Gastrocnemius medialis (tissue), 4 donors: Measurements from ENCODE around the gene IL20RA. TPM values are rescaled to one million over a fixed set of nuclear protein-coding genes. Genes with fewer than 3 reads are reported as not detected.

ENCODE experiments used
- ATAC-seq, 2 donors: fragments of 150-250 bp; one replicate each; pipeline ENCODE4 v1.9.1; 2016
- DNase-seq, 2 donors: peaks; one replicate each; pipeline ENCODE4 v3.0.0-alpha.2; 2019
- H3K27ac ChIP-seq, 4 donors: fragments of 200-600 bp; sonication (generic); 1 replicate in 1 of 4; 2 replicates in 3 of 4; pipeline ENCODE4 v1.5.1; 2016 to 2018; ENCODE audit warnings: mild to moderate bottlenecking in 2 of 4, moderate library complexity in 1 of 4
- H3K27me3 ChIP-seq, 3 donors: fragments of 200-600 bp; sonication (generic) in 2 of 3; 1 replicate in 1 of 3; 2 replicates in 2 of 3; pipeline versions ENCODE4 v1.5.1 to v1.6.0; 2016 to 2019; ENCODE audit warnings: mild to moderate bottlenecking in 1 of 3, moderate library complexity in 1 of 3
- H3K36me3 ChIP-seq, 2 donors: fragments of 200-600 bp; sonication (generic) in 1 of 2; one replicate each; pipeline ENCODE4 v1.5.1; 2017 to 2018
- H3K4me1 ChIP-seq, 2 donors: fragments of 200-600 bp; sonication (generic) in 1 of 2; one replicate each; pipeline ENCODE4 v1.5.1; 2016 to 2017; ENCODE audit warnings: mild to moderate bottlenecking in 2 of 2
- H3K4me3 ChIP-seq, 4 donors: fragments of 200-600 bp; sonication (generic) in 3 of 4; 1 replicate in 1 of 4; 2 replicates in 3 of 4; pipeline ENCODE4 v1.5.1; 2016 to 2019; ENCODE audit warnings: mild to moderate bottlenecking in 2 of 4
- H3K9me3 ChIP-seq, 3 donors: fragments of 200-600 bp; sonication (generic) in 2 of 3; 1 replicate in 1 of 3; 2 replicates in 2 of 3; pipeline ENCODE4 v1.5.1; 2016 to 2019
- CTCF ChIP-seq, 5 experiments: fragments of 450-650 bp in 3 of 5; fragments of 200-600 bp in 2 of 5; sonication (generic) in 2 of 5; IDR thresholded peaks in 4 of 5; conservative IDR thresholded peaks in 1 of 5; 1 replicate in 4 of 5; 2 replicates in 1 of 5; pipeline ENCODE4 v1.5.1; 2016 to 2019; ENCODE audit warnings: antibody characterized with exemption in 5 of 5, mild to moderate bottlenecking in 3 of 5, moderate library complexity in 3 of 5
- POLR2A ChIP-seq, 2 donors: fragments of 450-650 bp; IDR thresholded peaks; one replicate each; pipeline ENCODE4 v1.6.1; 2017; ENCODE audit warnings: antibody characterized with exemption in 2 of 2, mild to moderate bottlenecking in 2 of 2, moderate library complexity in 2 of 2
- in situ Hi-C, 4 donors: fragments of 200-750 bp; cut with MboI; loops; one replicate each; pipeline versions ENCODE4 v1.15.0 to v1.8.0; 2017; ENCODE audit warnings: low sequenced_read_pairs in 4 of 4
- intact Hi-C: fragments of 100-400 bp; cut with DNase I; formaldehyde crosslinking; loops from one replicate; pipeline ENCODE4 v1.15.1; 2023; ENCODE audit warnings: low total_unique reads
- total RNA-seq, 4 donors: library from RNA; depleted of rRNA; stranded (reverse); fragments of >200 nt; gene quantifications; one replicate each; pipeline versions ENCODE4 v1.1.0 to v1.2.3, GENCODE V29; 2016

IL20RA gene
- total RNA-seq, 4 donors from 2014 or later: 0.32 to 1.1 TPM; not detected in 2

GRCh38 chr6:137002505-137002904 is 42.3 kb downstream of the IL20RA start:
- H3K4me3 ChIP-seq: no peak overlapping the region
- no peaks in the 10 kb centered on the region for H3K36me3 ChIP-seq
- no peaks in the 10 kb centered on the region for H3K27me3 ChIP-seq
- in situ Hi-C loops: no loop called here
- H3K9me3 ChIP-seq: no peaks in the 10 kb centered on the region
- ATAC-seq (no peak), DNase-seq (no peak)
- H3K4me1 ChIP-seq: no peaks in the 10 kb centered on the region
- TF ChIP-seq POLR2A (IDR thresholded peaks at IDR 0.05) (no peak), CTCF (IDR thresholded peaks at IDR 0.05 in 4 of 5, conservative IDR thresholded peaks at IDR 0.05 in 1 of 5) (no peak)
- intact Hi-C loops: no loop called here
- no peak overlapping the region for H3K27ac ChIP-seq

- ATAC-seq (no peak), DNase-seq (no peak)
- in situ Hi-C loops: no loop called here
- H3K9me3 ChIP-seq: no peaks in the 10 kb centered on the region
- H3K4me1 ChIP-seq: no peaks in the 10 kb centered on the region
- no peaks in the 10 kb centered on the region for H3K36me3 ChIP-seq
- H3K27me3 ChIP-seq: no peaks in the 10 kb centered on the region
- no peak overlapping the region for H3K4me3 ChIP-seq
- TF ChIP-seq POLR2A (IDR thresholded peaks at IDR 0.05) (no peak), CTCF (IDR thresholded peaks at IDR 0.05 in 4 of 5, conservative IDR thresholded peaks at IDR 0.05 in 1 of 5) (no peak)
- H3K27ac ChIP-seq: no peak overlapping the region
- intact Hi-C loops: no loop called here
These were observed 42.8 kb downstream of the IL20RA start for GRCh38 chr6:137001977-137002302.

- Histone ChIP-seq H3K27me3 (no peaks in the 10 kb centered on the region), H3K4me3 (no peak overlapping the region), H3K4me1 (no peaks in the 10 kb centered on the region), H3K27ac (no peak overlapping the region), H3K36me3 (no peaks in the 10 kb centered on the region), H3K9me3 (no peaks in the 10 kb centered on the region)
- TF ChIP-seq POLR2A (IDR thresholded peaks at IDR 0.05) (no peak), CTCF (IDR thresholded peaks at IDR 0.05 in 4 of 5, conservative IDR thresholded peaks at IDR 0.05 in 1 of 5) (no peak)
- no peak for ATAC-seq
- DNase-seq: no peak
- intact Hi-C loops: no loop called here
- in situ Hi-C loops: no loop called here
These were observed 43.3 kb downstream of the IL20RA start for GRCh38 chr6:137001299-137001976.

GRCh38 chr6:137000825-137001224 is 43.9 kb downstream of the IL20RA start:
- intact Hi-C loops: no loop called here
- in situ Hi-C loops: no loop called here
- no peaks in the 10 kb centered on the region for H3K27me3 ChIP-seq
- H3K4me1 ChIP-seq: no peaks in the 10 kb centered on the region
- TF ChIP-seq POLR2A (IDR thresholded peaks at IDR 0.05): no peak
- TF ChIP-seq CTCF (IDR thresholded peaks at IDR 0.05 in 4 of 5, conservative IDR thresholded peaks at IDR 0.05 in 1 of 5): no peak
- H3K4me3 ChIP-seq: no peak overlapping the region
- H3K27ac ChIP-seq: no peak overlapping the region
- H3K9me3 ChIP-seq: no peaks in the 10 kb centered on the region
- no peaks in the 10 kb centered on the region for H3K36me3 ChIP-seq
- no peak for DNase-seq
- no peak for ATAC-seq

- TF ChIP-seq CTCF (IDR thresholded peaks at IDR 0.05 in 4 of 5, conservative IDR thresholded peaks at IDR 0.05 in 1 of 5): no peak
- no peak for TF ChIP-seq POLR2A (IDR thresholded peaks at IDR 0.05)
- no peak overlapping the region for H3K27ac ChIP-seq
- H3K4me1 ChIP-seq: no peaks in the 10 kb centered on the region
- in situ Hi-C loops: no loop called here
- intact Hi-C loops: no loop called here
- DNase-seq (no peak), ATAC-seq (no peak)
- no peaks in the 10 kb centered on the region for H3K36me3 ChIP-seq
- H3K4me3 ChIP-seq: no peak overlapping the region
- H3K9me3 ChIP-seq: no peaks in the 10 kb centered on the region
- peaks cover 7 to 9% (median 8%) of the 10 kb centered on the region in 3 donors for H3K27me3 ChIP-seq
These were observed 49.2 kb downstream of the IL20RA start for GRCh38 chr6:136995521-136995920.
